OCI-LY3 (cell line): ENCODE results near the gene S100A12.

Experiments used
- H2AFZ ChIP-seq: fragments of 200-600, 300-600 bp; shearing (Covaris generic); 2 replicates; pipeline ENCODE4 v1.6.0; 2014; ENCODE audit warnings: antibody characterized with exemption, low read depth, low read length
- H3K27ac ChIP-seq: fragments of 200-600, 300-600 bp; sonication (generic); 2 replicates; pipeline ENCODE4 v1.5.1; 2014; ENCODE audit warnings: mild to moderate bottlenecking, low read length, moderate library complexity, mixed read lengths
- H3K27me3 ChIP-seq: fragments of 200-600, 300-600 bp; sonication (generic); 2 replicates; pipeline ENCODE4 v1.6.1; 2014; ENCODE audit warnings: low read depth, low read length, mixed read lengths
- H3K36me3 ChIP-seq: fragments of 200-600, 300-600 bp; sonication (generic); replicated peaks from 2 replicates; pipeline ENCODE3; 2014; ENCODE audit warnings: low read depth, low read length, mixed read lengths
- H3K4me1 ChIP-seq: fragments of 300-600, 200-600 bp; sonication (generic); 2 replicates; pipeline ENCODE4 v1.6.1; 2014; ENCODE audit warnings: low read length, mixed read lengths
- H3K4me2 ChIP-seq: fragments of 200-600, 300-600 bp; sonication (generic); 2 replicates; pipeline ENCODE4 v1.6.1; 2014; ENCODE audit warnings: low read length, mixed read lengths
- H3K4me3 ChIP-seq: fragments of 300-600, 200-600 bp; sonication (generic); 2 replicates; pipeline ENCODE4 v1.5.1; 2014; ENCODE audit warnings: antibody characterized with exemption, mild to moderate bottlenecking, low read length, moderate library complexity
- H3K79me2 ChIP-seq: fragments of 300-600, 200-600 bp; shearing (Covaris generic); 2 replicates; pipeline ENCODE4 v1.6.1; 2014; ENCODE audit warnings: mild to moderate bottlenecking, low read length, mixed read lengths
- H3K9ac ChIP-seq: fragments of 300-600, 200-600 bp; shearing (Covaris generic); 2 replicates; pipeline ENCODE4 v1.6.0; 2014; ENCODE audit warnings: mild to moderate bottlenecking, low read length, moderate library complexity
- H3K9me3 ChIP-seq: fragments of 200-600, 300-600 bp; shearing (Covaris generic); 2 replicates; pipeline ENCODE4 v1.6.1; 2014; ENCODE audit warnings: low read length, mixed read lengths; ENCODE audit not compliant: insufficient read depth
- H4K20me1 ChIP-seq: fragments of 200-600, 300-600 bp; sonication (generic); 2 replicates; pipeline ENCODE4 v1.6.1; 2016; ENCODE audit warnings: low read length, mixed read lengths; ENCODE audit not compliant: insufficient read depth
- EZH2phosphoT487 ChIP-seq: fragments of 200-600 bp; shearing (Covaris generic); IDR thresholded peaks from 2 replicates; pipeline ENCODE4 v1.6.1; 2018; ENCODE audit warnings: antibody characterized with exemption, mixed run types, low read depth
- TF ChIP-seq, protein P1 (sequence below): fragments of 200-600, 300-600 bp; sonication (generic); IDR thresholded peaks from 2 replicates; pipeline ENCODE4 v1.5.1; 2014; ENCODE audit warnings: antibody characterized with exemption, low read length, low read depth

Gene S100A12

DNA sequence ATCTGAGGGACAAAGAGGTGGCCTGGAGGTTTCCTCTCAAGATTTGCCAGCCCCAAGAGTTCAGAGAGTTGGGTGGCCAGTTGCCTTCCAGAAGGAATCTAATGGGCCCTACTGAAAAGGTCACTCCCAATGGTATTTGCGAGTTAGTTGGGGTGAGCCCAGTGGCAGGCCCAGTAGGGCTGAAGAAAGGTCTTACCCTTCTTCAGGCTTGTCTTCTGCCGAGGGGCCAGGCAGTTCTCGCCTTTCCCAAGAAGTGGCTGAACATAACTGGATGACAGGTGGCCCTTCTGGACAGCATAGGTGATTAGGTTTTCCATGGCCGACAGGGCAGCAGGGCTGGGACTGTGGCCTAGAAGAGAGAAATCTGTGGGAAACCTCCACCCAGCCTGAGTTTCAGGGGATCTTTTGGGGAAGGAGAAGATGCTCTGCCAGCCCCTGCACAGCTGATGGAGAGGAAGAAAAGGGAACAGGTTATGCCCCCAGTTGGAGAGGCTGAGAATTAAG lies 33.9 kb downstream of the S100A12 start:
- H3K9ac ChIP-seq = no peak overlapping the region
- H3K4me1 ChIP-seq = peaks cover 39% of the 10 kb centered on the region
- H2AFZ ChIP-seq = no peak overlapping the region
- no peak overlapping the region for H3K27ac ChIP-seq
- 0 out of 2 replicates have a peak, but pooled peaks cover 8% of the 10 kb centered on the region for H3K27me3 ChIP-seq
- TF ChIP-seq, protein P1, sequence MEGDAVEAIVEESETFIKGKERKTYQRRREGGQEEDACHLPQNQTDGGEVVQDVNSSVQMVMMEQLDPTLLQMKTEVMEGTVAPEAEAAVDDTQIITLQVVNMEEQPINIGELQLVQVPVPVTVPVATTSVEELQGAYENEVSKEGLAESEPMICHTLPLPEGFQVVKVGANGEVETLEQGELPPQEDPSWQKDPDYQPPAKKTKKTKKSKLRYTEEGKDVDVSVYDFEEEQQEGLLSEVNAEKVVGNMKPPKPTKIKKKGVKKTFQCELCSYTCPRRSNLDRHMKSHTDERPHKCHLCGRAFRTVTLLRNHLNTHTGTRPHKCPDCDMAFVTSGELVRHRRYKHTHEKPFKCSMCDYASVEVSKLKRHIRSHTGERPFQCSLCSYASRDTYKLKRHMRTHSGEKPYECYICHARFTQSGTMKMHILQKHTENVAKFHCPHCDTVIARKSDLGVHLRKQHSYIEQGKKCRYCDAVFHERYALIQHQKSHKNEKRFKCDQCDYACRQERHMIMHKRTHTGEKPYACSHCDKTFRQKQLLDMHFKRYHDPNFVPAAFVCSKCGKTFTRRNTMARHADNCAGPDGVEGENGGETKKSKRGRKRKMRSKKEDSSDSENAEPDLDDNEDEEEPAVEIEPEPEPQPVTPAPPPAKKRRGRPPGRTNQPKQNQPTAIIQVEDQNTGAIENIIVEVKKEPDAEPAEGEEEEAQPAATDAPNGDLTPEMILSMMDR = no peak
- no peak for TF ChIP-seq EZH2phosphoT487
- no peaks in the 10 kb centered on the region for H4K20me1 ChIP-seq
- H3K79me2 ChIP-seq = no peaks in the 10 kb centered on the region
- H3K9me3 ChIP-seq = no peaks in the 10 kb centered on the region
- H3K36me3 ChIP-seq = no peaks in the 10 kb centered on the region
- no peak overlapping the region for H3K4me3 ChIP-seq
- H3K4me2 ChIP-seq = no peak overlapping the region

DNA sequence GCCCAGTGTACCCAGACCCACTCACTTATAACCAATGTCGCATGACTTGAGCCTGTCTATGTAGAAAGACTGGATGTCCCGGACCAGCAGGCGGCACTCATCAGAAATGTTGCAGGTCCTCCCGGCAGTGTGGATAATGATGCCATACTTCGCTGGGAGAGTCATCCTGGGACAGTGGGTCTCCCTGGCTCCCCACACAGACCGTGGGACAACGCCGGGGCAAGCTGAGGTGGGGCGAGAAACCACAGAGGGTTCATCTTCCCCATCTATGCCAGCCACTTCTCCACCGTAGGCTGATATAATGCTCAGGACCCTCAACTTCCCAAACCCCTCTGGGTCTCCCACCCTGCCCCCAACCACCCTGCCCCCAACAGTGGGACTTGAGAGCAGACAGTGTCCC lies 35.1 kb downstream of the S100A12 start:
- no peak overlapping the region for H3K4me2 ChIP-seq
- H3K27ac ChIP-seq = no peak overlapping the region
- no peak overlapping the region for H2AFZ ChIP-seq
- no peaks in the 10 kb centered on the region for H3K9me3 ChIP-seq
- no peaks in the 10 kb centered on the region for H3K36me3 ChIP-seq
- H3K4me1 ChIP-seq = peaks cover 28% of the 10 kb centered on the region
- TF ChIP-seq EZH2phosphoT487 = no peak
- TF ChIP-seq, protein P1 = no peak
- 0 out of 2 replicates have a peak, but pooled peaks cover 8% of the 10 kb centered on the region for H3K27me3 ChIP-seq
- H3K4me3 ChIP-seq = no peak overlapping the region
- H4K20me1 ChIP-seq = no peaks in the 10 kb centered on the region
- H3K79me2 ChIP-seq = no peaks in the 10 kb centered on the region
- no peak overlapping the region for H3K9ac ChIP-seq

GRCh38 chr1:153339802-153340201 lies 35.6 kb downstream of the S100A12 start:
- H3K4me3 ChIP-seq = no peak overlapping the region
- no peak overlapping the region for H3K27ac ChIP-seq
- peaks cover 23% of the 10 kb centered on the region for H3K4me1 ChIP-seq
- no peaks in the 10 kb centered on the region for H3K36me3 ChIP-seq
- no peaks in the 10 kb centered on the region for H3K79me2 ChIP-seq
- H3K27me3 ChIP-seq = 0 out of 2 replicates have a peak, but pooled peaks cover 8% of the 10 kb centered on the region
- H3K9ac ChIP-seq = no peak overlapping the region
- H3K4me2 ChIP-seq = no peak overlapping the region
- TF ChIP-seq, protein P1 = no peak
- TF ChIP-seq EZH2phosphoT487 = no peak
- no peaks in the 10 kb centered on the region for H3K9me3 ChIP-seq
- H4K20me1 ChIP-seq = no peaks in the 10 kb centered on the region
- H2AFZ ChIP-seq = no peak overlapping the region

DNA sequence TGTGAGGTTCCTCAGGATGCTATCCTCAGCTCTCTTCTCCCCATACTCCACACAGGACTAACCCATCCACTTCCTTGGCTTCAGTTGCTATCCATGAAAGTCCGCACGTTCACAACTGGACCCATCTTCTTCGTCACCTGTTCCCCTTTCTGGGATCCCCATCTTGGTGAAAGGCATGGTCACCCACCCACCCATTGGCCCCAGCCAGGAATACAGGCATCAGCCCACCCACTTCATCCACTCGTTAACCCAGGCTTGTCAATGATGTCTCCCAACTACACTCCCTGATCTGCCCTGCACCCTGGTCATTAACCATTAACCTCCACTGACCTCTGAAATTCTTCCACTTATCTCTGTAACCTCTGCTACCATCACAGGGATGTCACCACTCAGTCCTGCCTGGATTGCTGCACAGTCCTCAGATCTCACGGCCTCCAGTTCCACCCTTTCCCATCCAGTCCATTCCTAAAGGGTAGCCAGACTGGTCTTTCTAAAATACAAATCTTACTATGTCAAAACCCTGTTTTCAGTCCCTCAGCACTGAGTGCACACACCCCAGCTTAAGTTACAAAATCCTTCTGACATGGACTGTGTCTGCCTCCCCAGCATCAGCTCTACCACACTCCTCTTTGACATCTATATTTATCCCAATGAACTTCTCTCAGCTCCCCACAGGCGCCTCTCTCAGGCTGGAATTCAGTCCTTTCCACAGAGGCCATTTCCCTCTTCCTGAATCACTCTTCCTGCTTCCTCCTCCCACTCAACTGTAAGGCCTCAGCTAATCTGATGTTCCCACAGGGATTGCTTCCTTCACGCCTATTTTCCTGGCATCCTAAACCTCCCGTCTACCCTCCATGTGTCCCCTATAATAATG lies 37.2 kb downstream of the S100A12 start:
- peaks cover 7% of the 10 kb centered on the region for H3K4me1 ChIP-seq
- TF ChIP-seq EZH2phosphoT487 = no peak
- TF ChIP-seq, protein P1 = no peak
- H3K4me2 ChIP-seq = no peak overlapping the region
- no peak overlapping the region for H2AFZ ChIP-seq
- H3K79me2 ChIP-seq = no peaks in the 10 kb centered on the region
- H3K36me3 ChIP-seq = no peaks in the 10 kb centered on the region
- no peaks in the 10 kb centered on the region for H4K20me1 ChIP-seq
- no peak overlapping the region for H3K27ac ChIP-seq
- H3K9ac ChIP-seq = no peak overlapping the region
- H3K4me3 ChIP-seq = no peak overlapping the region
- H3K27me3 ChIP-seq = 0 out of 2 replicates have a peak, but pooled peaks cover 8% of the 10 kb centered on the region
- no peaks in the 10 kb centered on the region for H3K9me3 ChIP-seq
